ENCODE results near the gene TBX18.

GRCh38 chr6:84685983-84686584 lies 78.3 kb downstream of the TBX18 start:
- TF ChIP-seq YY1 (IDR thresholded peaks at IDR 0.05; ENCODE audit: insufficient read depth, insufficient read length) = no peak
- no peak for TF ChIP-seq ZNF274 (IDR thresholded peaks at IDR 0.05; ENCODE audit: low read depth, low read length)
